GM23248 (cell line): ENCODE data around the gene LPAR5.

Source experiments
- EZH2 ChIP-seq: fragments of 200-600 bp; sonication (generic); IDR thresholded peaks from 2 replicates; pipeline ENCODE4 v1.6.1; 2018; ENCODE audit warnings: antibody characterized with exemption, mild to moderate bottlenecking; ENCODE audit not compliant: insufficient read depth, poor library complexity, severe bottlenecking
- EZH2phosphoT487 ChIP-seq: fragments of 200-600 bp; sonication (generic); IDR thresholded peaks from 2 replicates; pipeline ENCODE4 v1.6.1; 2018; ENCODE audit warnings: antibody characterized with exemption, moderate library complexity, mild to moderate bottlenecking, low read depth; ENCODE audit not compliant: insufficient read depth

- no peak for TF ChIP-seq EZH2
- no peak for TF ChIP-seq EZH2phosphoT487
Observed at GRCh38 chr12:6612652-6613014, 23.1 kb downstream of the LPAR5 start.
